ENCODE measurements around the gene SORBS1.

SORBS1 gene

GRCh38 chr10:95566136-95566535, 5.0 kb upstream of the SORBS1 start:
- DNase-seq (ENCODE audit: low spot score) (no peak), FAIRE-seq (no peak)

GRCh38 chr10:95565336-95565735, 4.2 kb upstream of the SORBS1 start:
- FAIRE-seq = no peak
- no peak for DNase-seq (ENCODE audit: low spot score)

GRCh38 chr10:95564291-95564690, 3.1 kb upstream of the SORBS1 start:
- no peak for DNase-seq (ENCODE audit: low spot score)
- FAIRE-seq = no peak

GRCh38 chr10:95562341-95562965, 1.3 kb upstream of the SORBS1 start:
- DNase-seq (ENCODE audit: low spot score) (no peak), FAIRE-seq (no peak)

GRCh38 chr10:95561864-95562177, 650 bp upstream of the SORBS1 start:
- DNase-seq (ENCODE audit: low spot score) (no peak), FAIRE-seq (no peak)

GRCh38 chr10:95560278-95561176, 644 bp downstream of the SORBS1 start:
- no peak for DNase-seq (ENCODE audit: low spot score)
- no peak for FAIRE-seq

GRCh38 chr10:95559896-95560277, 1.3 kb downstream of the SORBS1 start:
- DNase-seq (ENCODE audit: low spot score) = no peak
- FAIRE-seq = no peak

- no peak for FAIRE-seq
- DNase-seq (ENCODE audit: low spot score) = no peak
Observed at GRCh38 chr10:95559471-95559870, 1.7 kb downstream of the SORBS1 start.

GRCh38 chr10:95558593-95559320, 2.4 kb downstream of the SORBS1 start:
- FAIRE-seq (no peak), DNase-seq (ENCODE audit: low spot score) (no peak)

- FAIRE-seq (no peak), DNase-seq (ENCODE audit: low spot score) (no peak)
Observed at GRCh38 chr10:95556994-95557767, 4.0 kb downstream of the SORBS1 start.

- no peak for FAIRE-seq
Observed at GRCh38 chr10:95553674-95554073, 7.5 kb downstream of the SORBS1 start.

GRCh38 chr10:95552679-95553342, 8.4 kb downstream of the SORBS1 start:
- FAIRE-seq (peak; percentile 81), DNase-seq (ENCODE audit: low spot score) (peak; percentile 68)

More at GRCh38 chr10:95553674-95554073, 7.5 kb downstream of the SORBS1 start:
- no peak for DNase-seq (ENCODE audit: low spot score)

GRCh38 chr10:95550073-95550672, 11.0 kb downstream of the SORBS1 start:
- FAIRE-seq (no peak), DNase-seq (ENCODE audit: low spot score) (no peak)

- FAIRE-seq (no peak), DNase-seq (ENCODE audit: low spot score) (no peak)
Observed at GRCh38 chr10:95547791-95548435, 13.3 kb downstream of the SORBS1 start.

GRCh38 chr10:95547197-95547596, 14.0 kb downstream of the SORBS1 start:
- DNase-seq (ENCODE audit: low spot score) (no peak), FAIRE-seq (no peak)

- no peak for FAIRE-seq
- no peak for DNase-seq (ENCODE audit: low spot score)
Observed at GRCh38 chr10:95545981-95546380, 15.2 kb downstream of the SORBS1 start.

- no peak for DNase-seq (ENCODE audit: low spot score)
- no peak for FAIRE-seq
Observed at GRCh38 chr10:95544783-95545500, 16.2 kb downstream of the SORBS1 start.

- DNase-seq (ENCODE audit: low spot score) = no peak
- FAIRE-seq = no peak
Observed at GRCh38 chr10:95543459-95543858, 17.7 kb downstream of the SORBS1 start.

- FAIRE-seq (no peak), DNase-seq (ENCODE audit: low spot score) (no peak)
Observed at GRCh38 chr10:95542761-95543160, 18.4 kb downstream of the SORBS1 start.
